Cardiac fibroblast (primary cell): ENCODE measurements around the gene AGPAT1.

Source experiments
- DNase-seq, 2 donors: peaks; one replicate each; pipeline versions ENCODE4 v3.0.0 to v3.0.0-alpha.2; 2010; ENCODE audit warnings: low read depth in 2 of 2
- H3K4me3 ChIP-seq, 2 donors: replicated peaks in 1 of 2; 1 replicate in 1 of 2; 2 replicates in 1 of 2; pipeline ENCODE4 v1.5.1; 2011; ENCODE audit warnings: low read depth in 2 of 2, low read length in 2 of 2, mild to moderate bottlenecking in 2 of 2, moderate library complexity in 1 of 2
- CTCF ChIP-seq: IDR thresholded peaks from one replicate; pipeline ENCODE4 v1.5.1; 2011; ENCODE audit warnings: low read depth, mild to moderate bottlenecking, low read length, inconsistent platforms

AGPAT1 gene

GRCh38 chr6:32175711-32176475, at the start of gene AGPAT1:
Gene AGPAT1, minus strand, starts transcription at chr6:32176084. Its CDS starts 4,588 bp downstream, at chr6:32171496.
- peak; percentile 98 to 99 for DNase-seq
- TF ChIP-seq CTCF, result no peak
- H3K4me3 ChIP-seq, result peak within 1 kb of the TSS; percentile 95 to 98

- no peak overlapping the region for H3K4me3 ChIP-seq
- no peak for TF ChIP-seq CTCF
- no peak for DNase-seq
These were observed 48.8 kb upstream of the AGPAT1 start for GRCh38 chr6:32224696-32225095.

- DNase-seq, result no peak
- TF ChIP-seq CTCF, result no peak
- H3K4me3 ChIP-seq, result no peak within 1 kb of the TSS
These were observed 47.7 kb upstream of the AGPAT1 start, which contains the start of gene NOTCH4 for GRCh38 chr6:32223258-32224235. Gene NOTCH4, minus strand, starts transcription at chr6:32224067. Its CDS starts 139 bp downstream, at chr6:32223928.

GRCh38 chr6:32222333-32223230, 46.7 kb upstream of the AGPAT1 start:
- no peak for DNase-seq
- TF ChIP-seq CTCF, result no peak
- H3K4me3 ChIP-seq, result no peak overlapping the region

GRCh38 chr6:32220021-32220420, 44.1 kb upstream of the AGPAT1 start:
- DNase-seq, result no peak
- no peak for TF ChIP-seq CTCF
- no peak overlapping the region for H3K4me3 ChIP-seq

GRCh38 chr6:32218167-32218566, 42.3 kb upstream of the AGPAT1 start:
- no peak for DNase-seq
- no peak overlapping the region for H3K4me3 ChIP-seq
- TF ChIP-seq CTCF, result no peak
